NCI-H1417 treated with DMSO at 0.1 percent for 48 hours (cell line): ENCODE data around the gene TTC16.
"Not testable (repeated sequence)": the region's sequence is repeated elsewhere in the genome, so short reads cannot be mapped to it uniquely, and the experiment has no call there.

Source experiments
- DNase-seq: peaks from one replicate; lab custom pipeline; 2025; lab: John Stamatoyannopoulos, UW

TTC16 gene

GRCh38 chr9:127742435-127743088, 26.7 kb downstream of the TTC16 start:
- no peak for DNase-seq

- no peak for DNase-seq
Observed at GRCh38 chr9:127744398-127745110, 28.7 kb downstream of the TTC16 start.

- no peak for DNase-seq
Observed at GRCh38 chr9:127746959-127747569, 31.2 kb downstream of the TTC16 start.

GRCh38 chr9:127749090-127749787, 33.4 kb downstream of the TTC16 start:
- DNase-seq, result no peak

GRCh38 chr9:127751269-127752054, 35.6 kb downstream of the TTC16 start:
- DNase-seq, result no peak

- DNase-seq, result no peak
Observed at GRCh38 chr9:127753148-127753547, 37.3 kb downstream of the TTC16 start.

- no peak for DNase-seq
Observed at GRCh38 chr9:127753622-127754021, 37.7 kb downstream of the TTC16 start.

GRCh38 chr9:127754099-127755060, 38.5 kb downstream of the TTC16 start:
- DNase-seq, result no peak

GRCh38 chr9:127755061-127756060, 39.5 kb downstream of the TTC16 start:
- no peak for DNase-seq

GRCh38 chr9:127756233-127756632, 40.4 kb downstream of the TTC16 start:
- no peak for DNase-seq

- DNase-seq, result not testable (repeated sequence)
Observed at GRCh38 chr9:127756776-127757175, 40.9 kb downstream of the TTC16 start.

- no peak for DNase-seq
Observed at GRCh38 chr9:127758843-127759242, 43.0 kb downstream of the TTC16 start.

GRCh38 chr9:127761061-127761460, 45.2 kb downstream of the TTC16 start:
- DNase-seq, result no peak

GRCh38 chr9:127761491-127761956, 45.6 kb downstream of the TTC16 start:
- DNase-seq, result no peak

- DNase-seq, result no peak
Observed at GRCh38 chr9:127762111-127762676, 46.3 kb downstream of the TTC16 start.

- DNase-seq, result no peak
Observed at GRCh38 chr9:127763918-127764384, 48.1 kb downstream of the TTC16 start.

GRCh38 chr9:127765418-127765817, 49.5 kb downstream of the TTC16 start:
- no peak for DNase-seq

- no peak for DNase-seq
Observed at GRCh38 chr9:127767410-127767809, 51.5 kb downstream of the TTC16 start.

- no peak for DNase-seq
Observed at GRCh38 chr9:127767909-127768331, 52.0 kb downstream of the TTC16 start.
